Measurements from ENCODE around the gene PLEKHA6.

GRCh38 chr1:204278251-204278650 is 81.5 kb downstream of the PLEKHA6 start:
- TF ChIP-seq POLR2A (IDR thresholded peaks at IDR 0.05) = no peak
- no peak for TF ChIP-seq CTCF (IDR thresholded peaks at IDR 0.05 in 8 of 11, conservative IDR thresholded peaks at IDR 0.05 in 3 of 11)
- no peak for TF ChIP-seq POLR2AphosphoS5 (IDR thresholded peaks at IDR 0.05)
